Activated CD4-positive, alpha-beta T cell treated with anti-CD3 and anti-CD28 coated beads, Interleukin-2, amount 50 U/mL, for 1 hour (primary cell): Measurements from ENCODE around the gene CDC5L.

Experiments
- DNase-seq: peaks from one replicate; pipeline ENCODE4 v3.0.0-alpha.2; 2020

CDC5L gene

GRCh38 chr6:44456070-44456965 lies 68.8 kb downstream of the CDC5L start:
- peak; percentile 32 for DNase-seq

- DNase-seq, result no peak
Observed at GRCh38 chr6:44456966-44457292, 69.4 kb downstream of the CDC5L start.

- no peak for DNase-seq
Observed at GRCh38 chr6:44457596-44457995, 70.1 kb downstream of the CDC5L start.

- no peak for DNase-seq
Observed at GRCh38 chr6:44458551-44458950, 71.0 kb downstream of the CDC5L start.

- no peak for DNase-seq
Observed at GRCh38 chr6:44462335-44462734, 74.8 kb downstream of the CDC5L start.

- DNase-seq, result no peak
Observed at GRCh38 chr6:44462797-44463727, 75.6 kb downstream of the CDC5L start.

- no peak for DNase-seq
Observed at GRCh38 chr6:44463728-44464450, 76.4 kb downstream of the CDC5L start.

- no peak for DNase-seq
Observed at GRCh38 chr6:44464527-44465310, 77.2 kb downstream of the CDC5L start.

- DNase-seq, result no peak
Observed at GRCh38 chr6:44466955-44467354, 79.4 kb downstream of the CDC5L start.

- DNase-seq, result no peak
Observed at GRCh38 chr6:44468835-44469234, 81.3 kb downstream of the CDC5L start.

GRCh38 chr6:44470115-44470464 lies 82.6 kb downstream of the CDC5L start:
- no peak for DNase-seq

GRCh38 chr6:44470746-44471145 lies 83.2 kb downstream of the CDC5L start:
- DNase-seq, result no peak

GRCh38 chr6:44471271-44471981 lies 83.9 kb downstream of the CDC5L start:
- no peak for DNase-seq

GRCh38 chr6:44472250-44472945 lies 84.9 kb downstream of the CDC5L start:
- DNase-seq, result no peak

GRCh38 chr6:44473393-44474189 lies 86.1 kb downstream of the CDC5L start:
- DNase-seq, result no peak

GRCh38 chr6:44474190-44474631 lies 86.7 kb downstream of the CDC5L start:
- no peak for DNase-seq

GRCh38 chr6:44474643-44475042 lies 87.1 kb downstream of the CDC5L start:
- DNase-seq, result no peak

- no peak for DNase-seq
Observed at GRCh38 chr6:44475417-44475778, 87.9 kb downstream of the CDC5L start.

- DNase-seq, result peak; percentile 63
Observed at GRCh38 chr6:44475779-44476434, 88.4 kb downstream of the CDC5L start.

GRCh38 chr6:44476849-44477248 lies 89.3 kb downstream of the CDC5L start:
- DNase-seq, result no peak
